K562 (cell line): Measurements from ENCODE around the gene RPS8. TPM values are rescaled to one million over a fixed set of nuclear protein-coding genes. Genes with fewer than 3 reads are reported as not detected.
A peak's percentile ranks its signal among the peaks of the same experiment; 100 is the strongest.

ENCODE experiments used
- ATF7 ChIP-seq: fragments of 450-650 bp; IDR thresholded peaks from 2 replicates; pipeline ENCODE4 v1.7.1; 2014; ENCODE audit warnings: mild to moderate bottlenecking, moderate library complexity
- CBX8 ChIP-seq: fragments of 200-600 bp; sonication (generic); IDR thresholded peaks from 2 replicates; pipeline ENCODE4 v1.6.1; 2012; ENCODE audit warnings: borderline replicate concordance, mixed run types, low read depth, mild to moderate bottlenecking, moderate library complexity, mixed read lengths, low read length, control low read depth, inconsistent platforms; ENCODE audit not compliant: poor library complexity, severe bottlenecking; ENCODE audit errors: extremely low read depth
- CEBPG ChIP-seq, 3 experiments: fragments of 200-800 bp in 1 of 3; sonication (Bioruptor generic) in 1 of 3; sonication (generic) in 1 of 3; formaldehyde crosslinking in 1 of 3; IDR thresholded peaks in 2 of 3; conservative IDR thresholded peaks in 1 of 3; 2 replicates each; pipeline versions ENCODE4 v1.6.1 to v1.8.0; 2016 to 2022; ENCODE audit warnings: missing compliant biosample characterization in 2 of 3, missing genetic modification characterization in 2 of 3, mild to moderate bottlenecking in 1 of 3, missing genetic modification reagents in 1 of 3
- CHCHD3 ChIP-seq: fragments of 250-450 bp; sonication (Bioruptor Pico); IDR thresholded peaks from 2 replicates; pipeline ENCODE4 v2.1.2; 2022; ENCODE audit warnings: mild to moderate bottlenecking
- CHD2 ChIP-seq: IDR thresholded peaks from 2 replicates; pipeline ENCODE4 v1.6.1; 2011; ENCODE audit warnings: low read depth, low read length
- EZH2 ChIP-seq: IDR thresholded peaks from 2 replicates; pipeline ENCODE4 v1.6.1; 2012; ENCODE audit warnings: low read depth, mild to moderate bottlenecking, inconsistent platforms, low read length, borderline replicate concordance
- HNRNPLL ChIP-seq: fragments of 200-400 bp; formaldehyde crosslinking; IDR thresholded peaks from 2 replicates; pipeline ENCODE4 v1.6.1; 2017; ENCODE audit warnings: low read length, low read depth, mild to moderate bottlenecking; ENCODE audit not compliant: poor library complexity, severe bottlenecking
- KLF10 ChIP-seq: fragments of 250-450 bp; sonication (Bioruptor Pico); IDR thresholded peaks from 2 replicates; pipeline ENCODE4 v1.6.1; 2021; ENCODE audit warnings: matching md5 sums
- MBD2 ChIP-seq: sonication (generic); IDR thresholded peaks from 2 replicates; pipeline ENCODE4 v1.6.1; 2016; ENCODE audit warnings: low read depth, borderline replicate concordance
- PML ChIP-seq: IDR thresholded peaks from 2 replicates; pipeline ENCODE4 v1.6.1; 2012; ENCODE audit warnings: low read length, inconsistent platforms
- PTBP1 ChIP-seq: fragments of 200-400 bp; formaldehyde crosslinking; IDR thresholded peaks from 2 replicates; pipeline ENCODE4 v1.6.1; 2017; ENCODE audit warnings: low read depth, low read length
- RFX1 ChIP-seq: fragments of 450-650 bp; IDR thresholded peaks from 2 replicates; pipeline ENCODE4 v1.6.1; 2016; ENCODE audit warnings: mild to moderate bottlenecking, moderate library complexity
- SAFB ChIP-seq: fragments of 200-400 bp; formaldehyde crosslinking; IDR thresholded peaks from 2 replicates; pipeline ENCODE4 v1.6.1; 2017; ENCODE audit warnings: low read depth, low read length, borderline replicate concordance
- SIRT6 ChIP-seq: IDR thresholded peaks from one replicate; pipeline ENCODE4 v1.6.1; 2012; ENCODE audit warnings: low read depth, mild to moderate bottlenecking, control low read depth, inconsistent platforms, low read length, moderate library complexity
- SMARCE1 ChIP-seq: fragments of 450-650 bp; IDR thresholded peaks from 2 replicates; pipeline ENCODE4 v1.7.1; 2016; ENCODE audit warnings: mild to moderate bottlenecking
- TCF3 ChIP-seq: sonication (generic); formaldehyde crosslinking; IDR thresholded peaks from 2 replicates; pipeline ENCODE4 v1.4.0; 2020; ENCODE audit warnings: mild to moderate bottlenecking, missing genetic modification reagents
- THRAP3 ChIP-seq: fragments of 450-650 bp; IDR thresholded peaks from 2 replicates; pipeline ENCODE4 v1.6.1; 2016; ENCODE audit warnings: mild to moderate bottlenecking, inconsistent platforms, borderline replicate concordance
- USF2 ChIP-seq: sonication (generic); formaldehyde crosslinking; IDR thresholded peaks from 2 replicates; pipeline ENCODE4 v1.5.0; 2020; ENCODE audit warnings: missing genetic modification reagents
- ZNF511 ChIP-seq: sonication (generic); formaldehyde crosslinking; IDR thresholded peaks from 2 replicates; pipeline ENCODE4 v1.8.0; 2022; ENCODE audit warnings: mild to moderate bottlenecking, missing genetic modification reagents
- ZNF512 ChIP-seq: IDR thresholded peaks from 2 replicates; pipeline ENCODE4 v1.6.1; 2016; ENCODE audit warnings: missing genetic modification characterization, missing compliant biosample characterization
- polyA plus RNA-seq, 8 experiments: library from polyadenylated mRNA; depleted of rRNA in 4 of 8; stranded (reverse) in 5 of 8; unstranded in 3 of 8; fragments of >200 nt; fragmentation: Nextera tagmentation in 2 of 8; fragmentation: Illumina TruSeq in 1 of 8; extraction: Ambion mirVana in 2 of 8; extraction: Trizol in 1 of 8; gene quantifications; 2 replicates each; pipeline versions ENCODE4 v1.2.1 to v1.2.3, GENCODE V29; 2011 to 2014; ENCODE audit warnings: inconsistent platforms in 1 of 8, missing spikeins in 1 of 8
- total RNA-seq, 7 experiments: library from RNA; depleted of rRNA in 6 of 7; stranded (reverse); fragments of >200 nt in 6 of 7; fragmentation: Illumina TruSeq in 2 of 7; extraction: Trizol in 2 of 7; gene quantifications; 2 replicates each; pipeline versions ENCODE4 v1.2.1 to v1.2.3, GENCODE V29; 2011 to 2021; ENCODE audit warnings: low replicate concordance in 1 of 7
- TF ChIP-seq, protein P1 (sequence below): sonication (generic); formaldehyde crosslinking; IDR thresholded peaks from 2 replicates; pipeline ENCODE4 v1.8.0; 2022; ENCODE audit warnings: mild to moderate bottlenecking, low read depth, missing genetic modification reagents
- TF ChIP-seq, protein P2 (sequence below): fragments of 250-450 bp; sonication (Bioruptor Pico); IDR thresholded peaks from 2 replicates; pipeline ENCODE4 v1.4.0; 2020

The RPS8 gene
- total and polyA plus RNA-seq, 9 of the 15 experiments (the other 6 are each of a cell fraction or from before 2014, with no cell fraction given), result 2,431 to 4,168 (median 3,109) TPM

- TF ChIP-seq MBD2 (no peak; the same call in 1 of the 2 replicates), PTBP1 (0 out of 2 replicates have a peak, but pooled peaks have one; percentile 31), CEBPG (CRISPR knock-in tag; IDR thresholded peaks at IDR 0.05) (peak; percentile 91), CEBPG (tag; conservative IDR thresholded peaks at IDR 0.05 in 1 of 2, IDR thresholded peaks at IDR 0.05 in 1 of 2) (peak in 1 of 2 experiments; percentile 53; a peak in 1 of 4 replicates), CHD2 (no peak; the same call in 1 of the 2 replicates), USF2 (no peak), CHCHD3 (CRISPR knock-in tag) (no peak), PML (peak; percentile 61; the same call in 1 of the 2 replicates), SIRT6 (no peak), TCF3 (CRISPR knock-in tag) (no peak), ATF7 (peak; percentile 95), CBX8 (no peak), THRAP3 (no peak), KLF10 (no peak), RFX1 (peak; percentile 73), SAFB (0 out of 2 replicates have a peak, but pooled peaks have one; percentile 41), HNRNPLL (peak; percentile 17), EZH2 (no peak), ZNF512 (tag) (no peak), SMARCE1 (peak; percentile 64; the same call in 1 of the 2 replicates), ZNF511 (CRISPR knock-in tag) (peak; percentile 67; the same call in 1 of the 2 replicates)
- TF ChIP-seq, protein P1, sequence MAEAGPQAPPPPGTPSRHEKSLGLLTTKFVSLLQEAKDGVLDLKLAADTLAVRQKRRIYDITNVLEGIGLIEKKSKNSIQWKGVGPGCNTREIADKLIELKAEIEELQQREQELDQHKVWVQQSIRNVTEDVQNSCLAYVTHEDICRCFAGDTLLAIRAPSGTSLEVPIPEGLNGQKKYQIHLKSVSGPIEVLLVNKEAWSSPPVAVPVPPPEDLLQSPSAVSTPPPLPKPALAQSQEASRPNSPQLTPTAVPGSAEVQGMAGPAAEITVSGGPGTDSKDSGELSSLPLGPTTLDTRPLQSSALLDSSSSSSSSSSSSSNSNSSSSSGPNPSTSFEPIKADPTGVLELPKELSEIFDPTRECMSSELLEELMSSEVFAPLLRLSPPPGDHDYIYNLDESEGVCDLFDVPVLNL (CRISPR knock-in tag), result no peak
- TF ChIP-seq, protein P2, sequence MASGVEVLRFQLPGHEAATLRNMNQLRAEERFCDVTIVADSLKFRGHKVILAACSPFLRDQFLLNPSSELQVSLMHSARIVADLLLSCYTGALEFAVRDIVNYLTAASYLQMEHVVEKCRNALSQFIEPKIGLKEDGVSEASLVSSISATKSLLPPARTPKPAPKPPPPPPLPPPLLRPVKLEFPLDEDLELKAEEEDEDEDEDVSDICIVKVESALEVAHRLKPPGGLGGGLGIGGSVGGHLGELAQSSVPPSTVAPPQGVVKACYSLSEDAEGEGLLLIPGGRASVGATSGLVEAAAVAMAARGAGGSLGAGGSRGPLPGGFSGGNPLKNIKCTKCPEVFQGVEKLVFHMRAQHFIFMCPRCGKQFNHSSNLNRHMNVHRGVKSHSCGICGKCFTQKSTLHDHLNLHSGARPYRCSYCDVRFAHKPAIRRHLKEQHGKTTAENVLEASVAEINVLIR (CRISPR knock-in tag), result 0 out of 2 replicates have a peak, but pooled peaks have one; percentile 27
Measured at GRCh38 chr1:44799770-44800584, 24.6 kb downstream of the RPS8 start, which contains the start of gene PLK3 (continued).
